Astrocyte (in vitro differentiated cells and primary cell): ENCODE data around the gene NET1.

Experiments used
- EZH2 ChIP-seq: IDR thresholded peaks from 2 replicates; pipeline ENCODE4 v1.6.1; 2012; ENCODE audit warnings: mild to moderate bottlenecking, low read length, inconsistent platforms; ENCODE audit not compliant: insufficient read depth
- TF ChIP-seq, protein P1 (sequence below): IDR thresholded peaks from 2 replicates; pipeline ENCODE4 v1.5.1; 2011; ENCODE audit warnings: low read depth, mild to moderate bottlenecking, inconsistent platforms, low read length, moderate library complexity; ENCODE audit not compliant: insufficient read depth

DNA sequence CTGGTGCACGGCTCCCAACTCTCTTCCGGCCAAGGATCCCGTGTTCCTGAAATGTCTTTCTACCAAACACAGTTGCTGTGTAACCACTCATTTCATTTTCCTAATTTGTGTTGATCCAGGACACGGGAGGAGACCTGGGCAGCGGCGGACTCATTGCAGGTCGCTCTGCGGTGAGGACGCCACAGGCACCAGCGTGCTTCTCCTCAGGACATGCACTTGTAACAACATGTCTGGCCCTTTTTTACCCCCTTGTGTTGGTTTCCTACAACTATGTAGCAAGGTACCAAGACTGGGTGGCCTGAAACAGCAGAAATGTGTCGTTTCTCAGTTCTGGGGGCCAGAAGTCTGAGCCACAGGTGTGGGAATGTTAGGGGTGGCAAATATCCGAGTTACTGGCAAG lies 68.8 kb downstream of the NET1 start:
- TF ChIP-seq, protein P1, sequence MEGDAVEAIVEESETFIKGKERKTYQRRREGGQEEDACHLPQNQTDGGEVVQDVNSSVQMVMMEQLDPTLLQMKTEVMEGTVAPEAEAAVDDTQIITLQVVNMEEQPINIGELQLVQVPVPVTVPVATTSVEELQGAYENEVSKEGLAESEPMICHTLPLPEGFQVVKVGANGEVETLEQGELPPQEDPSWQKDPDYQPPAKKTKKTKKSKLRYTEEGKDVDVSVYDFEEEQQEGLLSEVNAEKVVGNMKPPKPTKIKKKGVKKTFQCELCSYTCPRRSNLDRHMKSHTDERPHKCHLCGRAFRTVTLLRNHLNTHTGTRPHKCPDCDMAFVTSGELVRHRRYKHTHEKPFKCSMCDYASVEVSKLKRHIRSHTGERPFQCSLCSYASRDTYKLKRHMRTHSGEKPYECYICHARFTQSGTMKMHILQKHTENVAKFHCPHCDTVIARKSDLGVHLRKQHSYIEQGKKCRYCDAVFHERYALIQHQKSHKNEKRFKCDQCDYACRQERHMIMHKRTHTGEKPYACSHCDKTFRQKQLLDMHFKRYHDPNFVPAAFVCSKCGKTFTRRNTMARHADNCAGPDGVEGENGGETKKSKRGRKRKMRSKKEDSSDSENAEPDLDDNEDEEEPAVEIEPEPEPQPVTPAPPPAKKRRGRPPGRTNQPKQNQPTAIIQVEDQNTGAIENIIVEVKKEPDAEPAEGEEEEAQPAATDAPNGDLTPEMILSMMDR, result no peak
- TF ChIP-seq EZH2, result no peak
